GM12878 (cell line): ENCODE measurements around the gene SUCO.

Source experiments
- ETV6 ChIP-seq, 2 experiments: fragments of 450-650 bp in 1 of 2; IDR thresholded peaks in 1 of 2; conservative IDR thresholded peaks in 1 of 2; 2 replicates each; pipeline ENCODE4 v1.6.1; 2014; ENCODE audit warnings: antibody characterized with exemption in 1 of 2, borderline replicate concordance in 1 of 2, low read depth in 1 of 2, mild to moderate bottlenecking in 1 of 2, moderate library complexity in 1 of 2
- GABPA ChIP-seq: IDR thresholded peaks from 2 replicates; pipeline ENCODE4 v1.6.1; 2014; ENCODE audit warnings: antibody characterized with exemption, low read depth, mild to moderate bottlenecking, inconsistent platforms
- MTA3 ChIP-seq: IDR thresholded peaks from 2 replicates; pipeline ENCODE4 v1.6.1; 2012; ENCODE audit warnings: low read length, inconsistent platforms, borderline replicate concordance
- TF ChIP-seq, protein P1 (sequence below): IDR thresholded peaks from 2 replicates; pipeline ENCODE4 v1.6.1; 2011; ENCODE audit warnings: mild to moderate bottlenecking, low read depth, low read length, moderate library complexity; ENCODE audit not compliant: insufficient replicate concordance

DNA sequence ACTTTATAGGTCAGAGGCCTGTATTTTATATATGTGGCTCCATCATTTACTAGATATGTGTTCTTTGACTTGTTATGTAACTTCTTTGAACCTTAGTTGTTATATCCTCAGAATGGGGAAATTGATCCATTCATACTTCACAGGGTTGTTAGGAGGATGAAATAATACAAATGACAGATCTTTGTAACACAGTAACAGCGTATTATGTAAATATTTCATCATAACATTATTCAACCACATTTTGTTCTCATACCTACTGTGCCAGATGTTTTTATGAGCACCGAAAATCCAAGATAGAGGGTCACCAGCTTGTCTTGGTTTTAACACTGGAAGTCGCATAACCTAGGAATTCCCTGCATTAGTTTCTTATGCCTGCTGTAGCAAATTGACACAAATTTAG lies 3.3 kb downstream of the SUCO start:
- TF ChIP-seq, protein P1, sequence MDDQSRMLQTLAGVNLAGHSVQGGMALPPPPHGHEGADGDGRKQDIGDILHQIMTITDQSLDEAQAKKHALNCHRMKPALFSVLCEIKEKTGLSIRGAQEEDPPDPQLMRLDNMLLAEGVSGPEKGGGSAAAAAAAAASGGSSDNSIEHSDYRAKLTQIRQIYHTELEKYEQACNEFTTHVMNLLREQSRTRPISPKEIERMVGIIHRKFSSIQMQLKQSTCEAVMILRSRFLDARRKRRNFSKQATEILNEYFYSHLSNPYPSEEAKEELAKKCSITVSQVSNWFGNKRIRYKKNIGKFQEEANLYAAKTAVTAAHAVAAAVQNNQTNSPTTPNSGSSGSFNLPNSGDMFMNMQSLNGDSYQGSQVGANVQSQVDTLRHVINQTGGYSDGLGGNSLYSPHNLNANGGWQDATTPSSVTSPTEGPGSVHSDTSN: no peak
- TF ChIP-seq GABPA (no peak), MTA3 (no peak), ETV6 (conservative IDR thresholded peaks at IDR 0.05 in 1 of 2, IDR thresholded peaks at IDR 0.05 in 1 of 2; ENCODE audit: borderline replicate concordance in 1 of 2, low read depth in 1 of 2) (no peak)
